OCI-LY1 (cell line): ENCODE measurements around the gene RPS6KA6.

ENCODE experiments used
- EZH2 ChIP-seq: fragments of 200-600 bp; sonication (generic), shearing (Covaris generic); IDR thresholded peaks from 2 replicates; pipeline ENCODE4 v1.8.0; 2017; ENCODE audit warnings: borderline replicate concordance, mixed run types, mild to moderate bottlenecking, antibody characterized with exemption, low read length, moderate library complexity, mixed read lengths
- TF ChIP-seq, protein P1 (sequence below): fragments of 200-600 bp; sonication (generic), shearing (Covaris generic); IDR thresholded peaks from 2 replicates; pipeline ENCODE4 v1.5.1; 2017; ENCODE audit warnings: mild to moderate bottlenecking, antibody characterized with exemption, low read length, moderate library complexity, mixed read lengths

DNA sequence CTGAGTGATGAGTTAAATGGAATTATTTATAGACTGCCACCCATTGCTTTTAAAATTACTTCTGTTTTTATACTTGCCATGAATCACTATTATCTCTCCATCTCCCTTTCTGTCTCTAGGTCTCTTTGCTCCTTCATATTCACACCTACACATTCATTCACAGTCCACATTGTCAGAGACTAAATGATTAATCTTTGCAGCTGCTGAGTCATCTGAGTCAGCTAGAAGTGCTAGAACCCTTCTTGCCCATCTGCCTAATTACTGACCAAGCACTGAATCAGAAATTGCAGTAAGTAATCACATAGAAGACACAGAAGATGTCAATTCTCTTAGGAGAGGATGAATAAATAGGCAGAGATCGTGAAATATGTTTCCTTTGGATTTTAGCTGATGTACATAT is 31.6 kb upstream of the RPS6KA6 start:
- TF ChIP-seq, protein P1, sequence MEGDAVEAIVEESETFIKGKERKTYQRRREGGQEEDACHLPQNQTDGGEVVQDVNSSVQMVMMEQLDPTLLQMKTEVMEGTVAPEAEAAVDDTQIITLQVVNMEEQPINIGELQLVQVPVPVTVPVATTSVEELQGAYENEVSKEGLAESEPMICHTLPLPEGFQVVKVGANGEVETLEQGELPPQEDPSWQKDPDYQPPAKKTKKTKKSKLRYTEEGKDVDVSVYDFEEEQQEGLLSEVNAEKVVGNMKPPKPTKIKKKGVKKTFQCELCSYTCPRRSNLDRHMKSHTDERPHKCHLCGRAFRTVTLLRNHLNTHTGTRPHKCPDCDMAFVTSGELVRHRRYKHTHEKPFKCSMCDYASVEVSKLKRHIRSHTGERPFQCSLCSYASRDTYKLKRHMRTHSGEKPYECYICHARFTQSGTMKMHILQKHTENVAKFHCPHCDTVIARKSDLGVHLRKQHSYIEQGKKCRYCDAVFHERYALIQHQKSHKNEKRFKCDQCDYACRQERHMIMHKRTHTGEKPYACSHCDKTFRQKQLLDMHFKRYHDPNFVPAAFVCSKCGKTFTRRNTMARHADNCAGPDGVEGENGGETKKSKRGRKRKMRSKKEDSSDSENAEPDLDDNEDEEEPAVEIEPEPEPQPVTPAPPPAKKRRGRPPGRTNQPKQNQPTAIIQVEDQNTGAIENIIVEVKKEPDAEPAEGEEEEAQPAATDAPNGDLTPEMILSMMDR: no peak
- no peak for TF ChIP-seq EZH2
